Kidney epithelial cell (primary cell): Measurements from ENCODE around the gene TOMM20. TPM values are rescaled to one million over a fixed set of nuclear protein-coding genes. Genes with fewer than 3 reads are reported as not detected.

Experiments
- DNase-seq: peaks from one replicate; pipeline ENCODE4 v3.0.0-alpha.2; 2010; ENCODE audit warnings: low read depth
- H3K27me3 ChIP-seq: 2 replicates; pipeline ENCODE4 v1.6.0; 2011; ENCODE audit warnings: low read length; ENCODE audit not compliant: control insufficient read depth, insufficient read depth
- H3K36me3 ChIP-seq: 2 replicates; pipeline ENCODE4 v1.5.1; 2011; ENCODE audit warnings: low read length; ENCODE audit not compliant: control insufficient read depth, insufficient read depth
- H3K4me3 ChIP-seq: 2 replicates; pipeline ENCODE4 v1.5.1; 2011; ENCODE audit warnings: low read depth, mild to moderate bottlenecking, control low read depth, low read length
- CTCF ChIP-seq: IDR thresholded peaks from 2 replicates; pipeline ENCODE4 v1.5.1; 2011; ENCODE audit warnings: mild to moderate bottlenecking, moderate library complexity, low read length, control low read depth, inconsistent platforms; ENCODE audit not compliant: insufficient read depth, poor library complexity, severe bottlenecking
- total RNA-seq: library from RNA; depleted of rRNA; stranded (reverse); fragments of >200 nt; gene quantifications from 2 replicates; pipeline ENCODE4 v1.2.3, GENCODE V29; 2015

Gene TOMM20
- total RNA-seq, 1 donor from 2014 or later, result 139 TPM

- Histone ChIP-seq H3K27me3 (no peaks in the 10 kb centered on the region), H3K4me3 (no peak overlapping the region), H3K36me3 (peaks cover 2% of the 10 kb centered on the region)
- no peak for DNase-seq
- no peak for TF ChIP-seq CTCF
Observed at GRCh38 chr1:235111107-235111506, 17.5 kb downstream of the TOMM20 start.

DNA sequence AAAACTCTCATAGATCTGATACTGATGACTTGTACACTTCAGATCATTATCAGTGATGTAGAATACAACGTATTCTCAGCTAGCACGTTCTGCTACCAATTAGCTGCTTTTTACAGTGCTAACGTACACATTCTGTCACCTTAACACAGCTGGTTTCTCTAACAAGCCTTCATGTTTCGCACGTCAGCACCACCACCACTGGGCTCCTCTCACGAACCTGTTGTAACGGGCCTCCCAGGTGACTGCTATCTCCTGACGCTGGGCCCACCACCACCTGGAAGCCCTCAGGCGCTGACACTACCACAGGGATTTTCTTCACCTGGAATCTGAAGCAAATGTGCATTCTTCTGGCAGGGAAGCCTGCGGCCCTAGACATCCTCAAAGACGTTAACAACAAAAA lies 19.8 kb downstream of the TOMM20 start:
- Histone ChIP-seq H3K36me3 (no peaks in the 10 kb centered on the region), H3K27me3 (no peaks in the 10 kb centered on the region), H3K4me3 (no peak overlapping the region)
- TF ChIP-seq CTCF, result no peak
- no peak for DNase-seq

- H3K27me3 ChIP-seq, result no peaks in the 10 kb centered on the region
- DNase-seq, result no peak
- H3K36me3 ChIP-seq, result no peaks in the 10 kb centered on the region
- TF ChIP-seq CTCF, result no peak
- no peak overlapping the region for H3K4me3 ChIP-seq
Observed at GRCh38 chr1:235108185-235108593, 20.4 kb downstream of the TOMM20 start.

- Histone ChIP-seq H3K36me3 (no peaks in the 10 kb centered on the region), H3K27me3 (no peaks in the 10 kb centered on the region), H3K4me3 (no peak overlapping the region)
- TF ChIP-seq CTCF, result no peak
- no peak for DNase-seq
Observed at GRCh38 chr1:235107368-235108184, 21.1 kb downstream of the TOMM20 start.

GRCh38 chr1:235106457-235106856 lies 22.2 kb downstream of the TOMM20 start:
- no peak for DNase-seq
- H3K4me3 ChIP-seq, result no peak overlapping the region
- no peaks in the 10 kb centered on the region for H3K27me3 ChIP-seq
- TF ChIP-seq CTCF, result no peak
- no peaks in the 10 kb centered on the region for H3K36me3 ChIP-seq
